SK-N-MC (cell line): ENCODE measurements around the gene DEFB128.

ENCODE experiments used
- EZH2 ChIP-seq: fragments of 200-600 bp; sonication (generic); IDR thresholded peaks from one replicate; pipeline ENCODE4 v1.6.1; 2017; ENCODE audit warnings: antibody characterized with exemption
- POLR2AphosphoS5 ChIP-seq: IDR thresholded peaks from 2 replicates; pipeline ENCODE4 v1.6.1; 2012; ENCODE audit warnings: mild to moderate bottlenecking, low read depth, low read length, borderline replicate concordance

GRCh38 chr20:208942-209566, 19.5 kb upstream of the DEFB128 start:
- TF ChIP-seq EZH2, result no peak
- no peak for TF ChIP-seq POLR2AphosphoS5
